Inflammatory macrophage treated with lipopolysaccharide for 4 hours (primary cell): Measurements from ENCODE around the gene IL11.
A peak's percentile ranks its signal among the peaks of the same experiment; 100 is the strongest.

ENCODE experiments used
- DNase-seq: peaks from one replicate; pipeline ENCODE4 v3.0.0-alpha.2; 2020

IL11 gene

GRCh38 chr19:55321466-55322137 lies 48.7 kb downstream of the IL11 start:
- DNase-seq: peak; percentile 71

GRCh38 chr19:55320844-55321419 lies 49.3 kb downstream of the IL11 start:
- DNase-seq: no peak

GRCh38 chr19:55319785-55320184 lies 50.5 kb downstream of the IL11 start:
- no peak for DNase-seq

- no peak for DNase-seq
Measured at GRCh38 chr19:55316646-55317045, 53.6 kb downstream of the IL11 start.

- DNase-seq: no peak
Measured at GRCh38 chr19:55315956-55316525, 54.2 kb downstream of the IL11 start.

GRCh38 chr19:55314396-55314795 lies 55.9 kb downstream of the IL11 start:
- DNase-seq: no peak
